Nephron progenitor cell (in vitro differentiated cells): ENCODE data around the gene SBF2.

Source experiments
- DNase-seq: peaks from one replicate; pipeline ENCODE4 v3.0.0; 2021
- H3K27ac Mint-ChIP-seq: 2 replicates; pipeline ENCODE4 v1.8.0; 2021; ENCODE audit warnings: mild to moderate bottlenecking, moderate library complexity, mixed read lengths
- H3K27me3 Mint-ChIP-seq: 2 replicates; pipeline ENCODE4 v1.8.0; 2021; ENCODE audit warnings: mild to moderate bottlenecking, low read depth, mixed read lengths; ENCODE audit not compliant: poor library complexity
- H3K36me3 Mint-ChIP-seq: 2 replicates; pipeline ENCODE4 v1.8.0; 2021; ENCODE audit warnings: low read depth, mixed read lengths
- H3K4me1 Mint-ChIP-seq: 2 replicates; pipeline ENCODE4 v1.8.0; 2021; ENCODE audit warnings: mixed read lengths
- H3K4me3 Mint-ChIP-seq: 2 replicates; pipeline ENCODE4 v1.8.0; 2021; ENCODE audit warnings: mild to moderate bottlenecking, moderate library complexity, mixed read lengths
- H3K9me3 Mint-ChIP-seq: 2 replicates; pipeline ENCODE4 v1.8.0; 2021; ENCODE audit warnings: mild to moderate bottlenecking, moderate library complexity, mixed read lengths
- TF ChIP-seq, protein P1 (sequence below): fragments of 200-600 bp; sonication (generic); IDR thresholded peaks from 2 replicates; pipeline ENCODE4 v1.5.0; 2021; ENCODE audit warnings: antibody characterized with exemption

Gene SBF2

DNA sequence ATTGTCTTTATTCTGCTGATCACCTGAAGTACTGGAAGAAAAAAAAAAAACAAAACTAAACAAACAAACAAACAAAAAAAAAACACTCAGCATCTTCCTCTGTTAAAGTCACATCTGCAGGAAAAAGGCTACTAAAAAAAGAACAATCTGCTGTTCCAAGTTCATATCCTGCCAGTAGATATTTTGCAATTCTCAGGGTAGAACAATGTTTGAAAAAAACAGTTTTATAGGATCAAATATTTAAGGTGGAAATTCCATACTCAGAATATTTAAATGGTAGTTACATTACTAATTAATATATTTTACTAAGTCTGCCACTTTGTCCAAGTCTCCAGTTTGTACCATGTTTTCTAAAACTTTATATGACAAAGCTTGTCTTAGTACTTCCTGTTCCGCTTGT, 175.2 kb downstream of the SBF2 start:
- no peak overlapping the region for H3K4me3 Mint-ChIP-seq
- no peak overlapping the region for H3K27ac Mint-ChIP-seq
- TF ChIP-seq, protein P1, sequence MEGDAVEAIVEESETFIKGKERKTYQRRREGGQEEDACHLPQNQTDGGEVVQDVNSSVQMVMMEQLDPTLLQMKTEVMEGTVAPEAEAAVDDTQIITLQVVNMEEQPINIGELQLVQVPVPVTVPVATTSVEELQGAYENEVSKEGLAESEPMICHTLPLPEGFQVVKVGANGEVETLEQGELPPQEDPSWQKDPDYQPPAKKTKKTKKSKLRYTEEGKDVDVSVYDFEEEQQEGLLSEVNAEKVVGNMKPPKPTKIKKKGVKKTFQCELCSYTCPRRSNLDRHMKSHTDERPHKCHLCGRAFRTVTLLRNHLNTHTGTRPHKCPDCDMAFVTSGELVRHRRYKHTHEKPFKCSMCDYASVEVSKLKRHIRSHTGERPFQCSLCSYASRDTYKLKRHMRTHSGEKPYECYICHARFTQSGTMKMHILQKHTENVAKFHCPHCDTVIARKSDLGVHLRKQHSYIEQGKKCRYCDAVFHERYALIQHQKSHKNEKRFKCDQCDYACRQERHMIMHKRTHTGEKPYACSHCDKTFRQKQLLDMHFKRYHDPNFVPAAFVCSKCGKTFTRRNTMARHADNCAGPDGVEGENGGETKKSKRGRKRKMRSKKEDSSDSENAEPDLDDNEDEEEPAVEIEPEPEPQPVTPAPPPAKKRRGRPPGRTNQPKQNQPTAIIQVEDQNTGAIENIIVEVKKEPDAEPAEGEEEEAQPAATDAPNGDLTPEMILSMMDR = no peak
- peaks cover 12% of the 10 kb centered on the region for H3K9me3 Mint-ChIP-seq
- DNase-seq = no peak
- H3K4me1 Mint-ChIP-seq = peaks cover 6% of the 10 kb centered on the region
- H3K27me3 Mint-ChIP-seq = no peaks in the 10 kb centered on the region
- H3K36me3 Mint-ChIP-seq = peaks cover 18% of the 10 kb centered on the region

DNA sequence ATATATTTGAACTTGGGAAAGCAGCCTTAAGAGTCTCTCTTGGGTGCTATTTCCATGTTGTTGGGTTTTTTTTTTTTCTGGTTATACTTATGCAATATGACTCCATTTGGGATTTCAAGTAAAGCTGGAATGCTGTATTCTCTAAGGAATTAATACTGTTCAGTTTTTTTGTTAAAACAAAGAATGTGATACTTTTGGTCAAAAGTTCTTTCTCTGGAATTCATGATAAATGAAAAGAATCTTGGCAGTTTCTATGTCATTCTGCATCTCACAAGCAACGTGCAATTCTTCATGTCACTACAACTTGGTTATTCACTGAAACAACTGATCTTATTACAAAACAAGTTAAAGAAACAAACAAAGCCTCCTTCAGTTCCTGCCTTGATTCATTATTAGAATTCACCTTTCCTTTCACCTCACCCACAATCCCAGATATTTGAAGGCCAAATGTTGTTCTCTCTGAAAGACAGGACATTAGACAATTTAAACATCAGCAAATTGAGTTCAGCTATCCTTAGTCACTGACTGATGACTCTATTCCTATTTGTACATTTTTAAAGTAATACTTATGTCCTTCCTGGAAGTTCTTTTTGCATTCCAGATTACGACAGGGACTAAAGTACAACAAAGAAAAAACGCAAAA, 176.2 kb downstream of the SBF2 start:
- no peak for DNase-seq
- Mint-ChIP-seq H3K9me3 (peaks cover 12% of the 10 kb centered on the region), H3K4me3 (no peak overlapping the region), H3K27me3 (no peaks in the 10 kb centered on the region), H3K4me1 (peaks cover 6% of the 10 kb centered on the region), H3K27ac (peak overlapping the region; percentile 19), H3K36me3 (peaks cover 18% of the 10 kb centered on the region)
- TF ChIP-seq, protein P1 = no peak

DNA sequence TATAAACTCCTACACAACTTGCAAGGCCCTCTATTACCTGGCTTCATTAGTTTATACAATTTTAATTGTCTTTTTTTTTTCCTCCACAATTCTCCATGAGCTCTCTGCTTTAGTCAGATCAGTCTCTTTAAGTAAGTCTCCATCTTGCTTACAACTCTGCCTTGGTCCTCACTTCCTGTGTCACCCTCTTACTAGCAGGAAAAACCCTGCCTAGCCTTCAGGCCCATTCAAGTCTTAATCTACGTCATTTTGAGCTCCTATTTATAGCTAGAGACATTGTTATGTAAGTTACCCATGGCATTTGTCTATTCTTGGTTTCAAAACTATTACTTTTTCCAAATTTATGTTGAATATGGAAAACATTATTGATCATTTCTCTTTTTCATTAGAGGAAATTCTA, 177.4 kb downstream of the SBF2 start:
- DNase-seq = no peak
- H3K4me3 Mint-ChIP-seq = no peak overlapping the region
- peaks cover 17% of the 10 kb centered on the region for H3K9me3 Mint-ChIP-seq
- TF ChIP-seq, protein P1 = no peak
- H3K36me3 Mint-ChIP-seq = peaks cover 26% of the 10 kb centered on the region
- no peak overlapping the region for H3K27ac Mint-ChIP-seq
- H3K4me1 Mint-ChIP-seq = peaks cover 6% of the 10 kb centered on the region
- H3K27me3 Mint-ChIP-seq = no peaks in the 10 kb centered on the region

DNA sequence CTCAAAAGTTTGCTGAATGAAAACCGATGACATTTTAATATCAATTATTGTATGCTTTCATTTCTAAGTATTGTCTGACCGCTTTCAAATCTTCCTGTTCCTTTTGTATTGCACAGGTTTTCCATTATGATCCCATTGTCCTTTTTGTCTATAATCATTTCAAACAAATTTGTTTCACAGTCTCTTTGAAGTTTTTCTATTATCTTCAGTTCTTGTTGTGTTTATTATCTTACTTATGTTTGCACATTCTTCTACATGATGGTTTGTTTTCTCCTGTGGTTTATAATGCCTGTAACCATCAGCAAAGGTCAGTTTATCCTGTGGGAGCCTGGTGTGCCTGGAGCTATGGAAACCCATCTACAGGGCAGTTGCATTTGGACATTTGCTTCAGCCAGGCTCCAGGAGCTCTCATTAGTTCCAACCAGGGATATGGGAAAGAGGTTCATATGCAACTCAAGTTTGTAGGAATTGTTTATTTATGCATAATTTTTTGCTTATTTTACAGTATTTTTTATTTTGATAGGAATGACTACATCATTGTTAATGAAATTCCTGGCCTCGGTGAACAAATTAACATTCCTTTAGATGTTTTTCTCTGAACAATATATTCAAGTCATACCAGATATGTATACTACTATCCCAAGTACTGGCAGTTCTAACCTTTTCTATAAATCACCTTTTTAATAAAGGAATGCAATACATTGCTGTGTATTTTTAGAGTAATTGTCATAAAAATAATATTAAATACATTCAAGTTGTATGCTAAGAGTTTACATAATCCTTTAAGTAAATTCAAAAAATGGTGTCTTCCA, 179.2 kb downstream of the SBF2 start:
- no peak overlapping the region for H3K27ac Mint-ChIP-seq
- TF ChIP-seq, protein P1 = no peak
- DNase-seq = no peak
- H3K9me3 Mint-ChIP-seq = peaks cover 17% of the 10 kb centered on the region
- H3K27me3 Mint-ChIP-seq = no peaks in the 10 kb centered on the region
- no peak overlapping the region for H3K4me3 Mint-ChIP-seq
- H3K4me1 Mint-ChIP-seq = peaks cover 6% of the 10 kb centered on the region
- peaks cover 26% of the 10 kb centered on the region for H3K36me3 Mint-ChIP-seq

DNA sequence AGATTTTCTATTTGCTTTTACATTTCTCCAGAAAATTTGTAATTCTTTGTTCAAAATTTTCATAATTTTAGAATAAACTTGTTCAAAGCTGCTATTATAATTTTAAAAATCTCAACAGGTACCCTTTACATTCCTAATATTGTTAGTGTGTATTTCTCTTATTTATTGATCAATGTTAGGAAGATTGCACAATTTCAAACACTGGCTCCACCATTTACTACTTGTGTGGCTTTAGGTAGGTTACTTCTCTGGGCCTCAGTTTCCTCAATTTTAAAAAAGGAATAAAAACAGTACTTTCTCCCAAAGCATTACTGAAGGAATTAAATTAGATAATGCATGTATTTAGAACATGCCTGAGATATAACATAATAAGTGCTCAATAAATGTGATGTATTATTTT, 180.2 kb downstream of the SBF2 start:
- Mint-ChIP-seq H3K36me3 (peaks cover 26% of the 10 kb centered on the region), H3K27ac (no peak overlapping the region), H3K27me3 (no peaks in the 10 kb centered on the region), H3K9me3 (peaks cover 17% of the 10 kb centered on the region), H3K4me1 (peaks cover 6% of the 10 kb centered on the region), H3K4me3 (no peak overlapping the region)
- TF ChIP-seq, protein P1 = no peak
- no peak for DNase-seq

DNA sequence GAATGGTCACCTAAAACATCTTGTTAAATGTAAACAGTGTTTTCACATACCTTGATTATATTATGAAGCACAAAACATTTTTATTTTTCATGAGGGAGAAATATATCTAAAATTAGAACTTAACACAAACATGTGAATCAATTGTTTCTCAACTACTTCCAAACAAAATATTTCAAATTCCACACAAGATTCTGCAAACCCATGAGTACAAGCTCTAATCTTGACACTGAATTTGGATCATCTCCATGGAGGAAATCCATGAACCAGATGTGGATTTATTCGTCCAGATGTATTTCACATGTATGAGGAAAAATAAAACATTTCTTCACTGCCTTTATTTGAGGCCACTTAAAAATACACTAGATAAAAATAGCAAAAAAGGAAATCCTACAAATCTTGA, 184.2 kb downstream of the SBF2 start:
- H3K27ac Mint-ChIP-seq = no peak overlapping the region

More for the DNA sequence above, 184.2 kb downstream of the SBF2 start:
- H3K36me3 Mint-ChIP-seq = peaks cover 8% of the 10 kb centered on the region
- TF ChIP-seq, protein P1 = no peak
- no peak overlapping the region for H3K4me3 Mint-ChIP-seq
- no peaks in the 10 kb centered on the region for H3K27me3 Mint-ChIP-seq
- peaks cover 6% of the 10 kb centered on the region for H3K9me3 Mint-ChIP-seq
- no peaks in the 10 kb centered on the region for H3K4me1 Mint-ChIP-seq
- DNase-seq = no peak
